GM12878 (cell line): Measurements from ENCODE around the gene FAM241A. TPM values are rescaled to one million over a fixed set of nuclear protein-coding genes. Genes with fewer than 3 reads are reported as not detected.
A peak's percentile ranks its signal among the peaks of the same experiment; 100 is the strongest.

Experiments used
- ASH2L ChIP-seq: fragments of 300-600, 200-600 bp; sonication (generic); IDR thresholded peaks from 2 replicates; pipeline ENCODE4 v1.6.1; 2017; ENCODE audit warnings: low read depth, mild to moderate bottlenecking, borderline replicate concordance
- BMI1 ChIP-seq: fragments of 450-650 bp; IDR thresholded peaks from 2 replicates; pipeline ENCODE4 v1.6.1; 2016; ENCODE audit warnings: mild to moderate bottlenecking, moderate library complexity, borderline replicate concordance
- CHD2 ChIP-seq: IDR thresholded peaks from 2 replicates; pipeline ENCODE4 v1.6.1; 2011; ENCODE audit warnings: low read depth, low read length, improper control_type of control experiment, borderline replicate concordance
- EP300 ChIP-seq, 2 experiments: fragments of 150-350 bp in 1 of 2; IDR thresholded peaks; 2 replicates each; pipeline ENCODE4 v1.6.1; 2011 to 2012; ENCODE audit warnings: low read depth in 2 of 2, low read length in 2 of 2, borderline replicate concordance in 1 of 2, improper control_type of control experiment in 1 of 2, inconsistent platforms in 1 of 2; ENCODE audit not compliant: control insufficient read depth in 1 of 2
- ETV6 ChIP-seq, 2 experiments: fragments of 450-650 bp in 1 of 2; IDR thresholded peaks in 1 of 2; conservative IDR thresholded peaks in 1 of 2; 2 replicates each; pipeline ENCODE4 v1.6.1; 2014; ENCODE audit warnings: antibody characterized with exemption in 1 of 2, borderline replicate concordance in 1 of 2, low read depth in 1 of 2, mild to moderate bottlenecking in 1 of 2, moderate library complexity in 1 of 2
- JUND ChIP-seq: IDR thresholded peaks from 2 replicates; pipeline ENCODE4 v1.6.1; 2012; ENCODE audit warnings: low read depth, mild to moderate bottlenecking, low read length, improper control_type of control experiment, moderate library complexity
- NBN ChIP-seq: fragments of 450-650 bp; IDR thresholded peaks from 2 replicates; pipeline ENCODE4 v1.6.1; 2016
- NFIC ChIP-seq: IDR thresholded peaks from 2 replicates; pipeline ENCODE4 v1.6.1; 2012; ENCODE audit warnings: low read depth, mild to moderate bottlenecking, inconsistent platforms, low read length, moderate library complexity
- PAX8 ChIP-seq: fragments of 450-650 bp; IDR thresholded peaks from 2 replicates; pipeline ENCODE4 v1.6.1; 2017; ENCODE audit warnings: mild to moderate bottlenecking, moderate library complexity
- POLR2AphosphoS2 ChIP-seq: IDR thresholded peaks from 2 replicates; pipeline ENCODE4 v1.6.1; 2011; ENCODE audit warnings: low read depth, mild to moderate bottlenecking, low read length, improper control_type of control experiment, moderate library complexity
- SIN3A ChIP-seq: IDR thresholded peaks from 2 replicates; pipeline ENCODE4 v1.6.1; 2012; ENCODE audit warnings: low read depth, low read length, improper control_type of control experiment
- SMARCA5 ChIP-seq: fragments of 450-650 bp; IDR thresholded peaks from 2 replicates; pipeline ENCODE4 v1.6.1; 2017; ENCODE audit warnings: mild to moderate bottlenecking
- SPI1 ChIP-seq: IDR thresholded peaks from 2 replicates; pipeline ENCODE4 v1.6.1; 2011; ENCODE audit warnings: low read depth, mild to moderate bottlenecking, low read length, moderate library complexity, borderline replicate concordance; ENCODE audit not compliant: insufficient read depth
- TCF3 ChIP-seq: IDR thresholded peaks from 2 replicates; pipeline ENCODE4 v1.6.1; 2012; ENCODE audit warnings: low read depth, mild to moderate bottlenecking, low read length, borderline replicate concordance; ENCODE audit not compliant: insufficient read depth
- YBX1 ChIP-seq: fragments of 450-650 bp; IDR thresholded peaks from 2 replicates; pipeline ENCODE4 v1.6.1; 2016; ENCODE audit warnings: antibody characterized with exemption
- YY1 ChIP-seq: IDR thresholded peaks from 2 replicates; pipeline ENCODE4 v1.6.1; 2011; ENCODE audit warnings: low read depth, mild to moderate bottlenecking, low read length
- ZNF384 ChIP-seq: IDR thresholded peaks from 2 replicates; pipeline ENCODE4 v1.6.1; 2012; ENCODE audit warnings: low read depth, mild to moderate bottlenecking, low read length, improper control_type of control experiment, borderline replicate concordance
- ZZZ3 ChIP-seq: IDR thresholded peaks from 2 replicates; pipeline ENCODE4 v1.6.1; 2011; ENCODE audit warnings: low read depth; ENCODE audit not compliant: control insufficient read depth, insufficient read length
- polyA plus RNA-seq, 11 experiments: library from polyadenylated mRNA; depleted of rRNA in 4 of 11; unstranded in 6 of 11; stranded (reverse) in 5 of 11; fragments of >200 nt; fragmentation: Nextera tagmentation in 4 of 11; fragmentation: Illumina TruSeq in 1 of 11; extraction: Ambion mirVana in 4 of 11; extraction: Trizol in 1 of 11; gene quantifications; 1 replicate in 1 of 11; 2 replicates in 10 of 11; pipeline versions ENCODE4 v1.2.1 to v1.2.3, GENCODE V29; 2011 to 2016; ENCODE audit warnings: inconsistent platforms in 2 of 11, missing spikeins in 2 of 11, low read depth in 1 of 11
- total RNA-seq, 4 experiments: library from RNA; depleted of rRNA in 3 of 4; stranded (reverse); fragments of >200 nt in 3 of 4; fragmentation: Illumina TruSeq in 1 of 4; extraction: Trizol in 1 of 4; gene quantifications; 2 replicates each; pipeline versions ENCODE4 v1.2.1 to v1.2.3, GENCODE V29; 2013 to 2021
- TF ChIP-seq, protein P1 (sequence below): IDR thresholded peaks from 2 replicates; pipeline ENCODE4 v1.6.1; 2011; ENCODE audit warnings: borderline replicate concordance, low read depth, mild to moderate bottlenecking, moderate library complexity, low read length; ENCODE audit not compliant: insufficient read depth, poor library complexity, severe bottlenecking
- TF ChIP-seq, protein P2 (sequence below): fragments of 450-650 bp; IDR thresholded peaks from 2 replicates; pipeline ENCODE4 v1.6.1; 2017; ENCODE audit warnings: antibody characterized with exemption, mild to moderate bottlenecking, moderate library complexity
- TF ChIP-seq, protein P3 (sequence below): IDR thresholded peaks from 2 replicates; pipeline ENCODE4 v1.6.1; 2012; ENCODE audit warnings: low read length, inconsistent platforms
- TF ChIP-seq, protein P4 (sequence below): IDR thresholded peaks from 2 replicates; pipeline ENCODE4 v1.6.1; 2011; ENCODE audit warnings: low read depth, mild to moderate bottlenecking, low read length, moderate library complexity, borderline replicate concordance; ENCODE audit errors: extremely low read depth

The FAM241A gene
- total and polyA plus RNA-seq, 10 of the 15 experiments (the other 5 are each of a cell fraction or from before 2014, with no cell fraction given), result 0.20 to 7.5 (median 2.4) TPM

DNA sequence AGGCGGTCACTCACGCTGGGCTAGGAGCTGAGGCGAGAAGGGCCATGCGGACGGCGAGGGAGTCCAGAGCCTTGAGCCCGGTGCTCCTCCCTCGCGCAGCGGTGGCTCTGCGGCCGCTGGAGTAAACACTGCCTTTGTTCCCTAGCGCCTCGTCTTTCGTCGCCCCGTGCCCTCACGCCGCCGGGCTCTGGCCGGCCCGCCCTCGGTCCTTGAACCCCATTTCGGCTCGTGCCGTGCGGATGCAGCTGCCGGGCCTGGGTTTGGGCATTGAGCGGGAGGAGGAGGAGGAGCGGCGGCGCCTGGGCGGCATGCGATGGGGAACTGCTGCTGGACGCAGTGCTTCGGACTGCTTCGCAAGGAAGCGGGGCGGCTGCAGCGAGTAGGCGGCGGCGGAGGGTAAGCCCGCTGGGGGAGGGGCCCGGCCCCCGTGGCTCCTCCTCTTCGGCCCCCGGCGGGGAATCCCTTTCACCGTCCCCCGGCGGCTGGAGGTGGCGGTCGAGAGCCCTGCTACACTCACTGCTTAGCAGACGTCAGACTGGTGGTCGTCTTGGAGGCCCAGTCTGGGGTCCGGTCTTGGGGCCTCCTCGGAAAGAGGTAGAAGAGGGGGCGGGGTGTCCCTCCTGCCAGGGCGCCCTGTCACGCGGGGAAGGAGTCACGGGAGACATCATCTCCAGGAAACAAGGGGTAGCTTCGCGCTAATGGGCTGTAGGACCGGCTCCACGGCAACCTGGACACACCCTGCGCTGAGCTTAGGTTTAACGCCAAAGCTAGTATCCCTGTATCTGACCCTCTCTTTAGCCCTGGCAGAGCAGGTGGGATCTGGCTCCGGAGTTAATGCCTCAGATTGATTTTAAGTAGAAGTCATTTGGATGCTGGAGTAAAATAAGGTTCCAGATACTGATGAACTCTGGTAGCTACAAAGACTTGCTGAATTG is 86.8 kb downstream of the FAM241A start, which contains the start of gene AP1AR (continued):
- TF ChIP-seq, protein P1, sequence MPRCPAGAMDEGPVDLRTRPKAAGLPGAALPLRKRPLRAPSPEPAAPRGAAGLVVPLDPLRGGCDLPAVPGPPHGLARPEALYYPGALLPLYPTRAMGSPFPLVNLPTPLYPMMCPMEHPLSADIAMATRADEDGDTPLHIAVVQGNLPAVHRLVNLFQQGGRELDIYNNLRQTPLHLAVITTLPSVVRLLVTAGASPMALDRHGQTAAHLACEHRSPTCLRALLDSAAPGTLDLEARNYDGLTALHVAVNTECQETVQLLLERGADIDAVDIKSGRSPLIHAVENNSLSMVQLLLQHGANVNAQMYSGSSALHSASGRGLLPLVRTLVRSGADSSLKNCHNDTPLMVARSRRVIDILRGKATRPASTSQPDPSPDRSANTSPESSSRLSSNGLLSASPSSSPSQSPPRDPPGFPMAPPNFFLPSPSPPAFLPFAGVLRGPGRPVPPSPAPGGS, result peak; percentile 37
- TF ChIP-seq YBX1, result no peak
- TF ChIP-seq, protein P2, sequence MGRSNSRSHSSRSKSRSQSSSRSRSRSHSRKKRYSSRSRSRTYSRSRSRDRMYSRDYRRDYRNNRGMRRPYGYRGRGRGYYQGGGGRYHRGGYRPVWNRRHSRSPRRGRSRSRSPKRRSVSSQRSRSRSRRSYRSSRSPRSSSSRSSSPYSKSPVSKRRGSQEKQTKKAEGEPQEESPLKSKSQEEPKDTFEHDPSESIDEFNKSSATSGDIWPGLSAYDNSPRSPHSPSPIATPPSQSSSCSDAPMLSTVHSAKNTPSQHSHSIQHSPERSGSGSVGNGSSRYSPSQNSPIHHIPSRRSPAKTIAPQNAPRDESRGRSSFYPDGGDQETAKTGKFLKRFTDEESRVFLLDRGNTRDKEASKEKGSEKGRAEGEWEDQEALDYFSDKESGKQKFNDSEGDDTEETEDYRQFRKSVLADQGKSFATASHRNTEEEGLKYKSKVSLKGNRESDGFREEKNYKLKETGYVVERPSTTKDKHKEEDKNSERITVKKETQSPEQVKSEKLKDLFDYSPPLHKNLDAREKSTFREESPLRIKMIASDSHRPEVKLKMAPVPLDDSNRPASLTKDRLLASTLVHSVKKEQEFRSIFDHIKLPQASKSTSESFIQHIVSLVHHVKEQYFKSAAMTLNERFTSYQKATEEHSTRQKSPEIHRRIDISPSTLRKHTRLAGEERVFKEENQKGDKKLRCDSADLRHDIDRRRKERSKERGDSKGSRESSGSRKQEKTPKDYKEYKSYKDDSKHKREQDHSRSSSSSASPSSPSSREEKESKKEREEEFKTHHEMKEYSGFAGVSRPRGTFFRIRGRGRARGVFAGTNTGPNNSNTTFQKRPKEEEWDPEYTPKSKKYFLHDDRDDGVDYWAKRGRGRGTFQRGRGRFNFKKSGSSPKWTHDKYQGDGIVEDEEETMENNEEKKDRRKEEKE, result no peak
- 0 out of 2 replicates have a peak, but pooled peaks have one; percentile 73 for TF ChIP-seq SIN3A
- TF ChIP-seq CHD2, result 0 out of 2 replicates have a peak, but pooled peaks have one; percentile 30
- no peak for TF ChIP-seq NFIC
- TF ChIP-seq JUND, result no peak
- peak; percentile 10; the same call in 1 of the 2 replicates for TF ChIP-seq SPI1
- TF ChIP-seq YY1, result peak; percentile 1; the same call in 1 of the 2 replicates
- 0 out of 4 replicates have a peak, but pooled peaks of 1 of the 2 experiments have one; percentile 44 for TF ChIP-seq ETV6 (conservative IDR thresholded peaks at IDR 0.05 in 1 of 2, IDR thresholded peaks at IDR 0.05 in 1 of 2; ENCODE audit: borderline replicate concordance in 1 of 2, low read depth in 1 of 2)
- TF ChIP-seq, protein P3, sequence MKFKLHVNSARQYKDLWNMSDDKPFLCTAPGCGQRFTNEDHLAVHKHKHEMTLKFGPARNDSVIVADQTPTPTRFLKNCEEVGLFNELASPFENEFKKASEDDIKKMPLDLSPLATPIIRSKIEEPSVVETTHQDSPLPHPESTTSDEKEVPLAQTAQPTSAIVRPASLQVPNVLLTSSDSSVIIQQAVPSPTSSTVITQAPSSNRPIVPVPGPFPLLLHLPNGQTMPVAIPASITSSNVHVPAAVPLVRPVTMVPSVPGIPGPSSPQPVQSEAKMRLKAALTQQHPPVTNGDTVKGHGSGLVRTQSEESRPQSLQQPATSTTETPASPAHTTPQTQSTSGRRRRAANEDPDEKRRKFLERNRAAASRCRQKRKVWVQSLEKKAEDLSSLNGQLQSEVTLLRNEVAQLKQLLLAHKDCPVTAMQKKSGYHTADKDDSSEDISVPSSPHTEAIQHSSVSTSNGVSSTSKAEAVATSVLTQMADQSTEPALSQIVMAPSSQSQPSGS, result no peak
- TF ChIP-seq TCF3, result 0 out of 2 replicates have a peak, but pooled peaks have one; percentile 15
- TF ChIP-seq ZZZ3, result no peak
- TF ChIP-seq ASH2L, result no peak; the same call in 1 of the 2 replicates
- no peak for TF ChIP-seq ZNF384
- no peak; the same call in none of the 2 replicates for TF ChIP-seq SMARCA5
- TF ChIP-seq BMI1, result no peak
- no peak for TF ChIP-seq EP300 (IDR thresholded peaks at IDR 0.05; ENCODE audit: borderline replicate concordance in 1 of 2, control insufficient read depth in 1 of 2, low read depth in 2 of 2, low read length in 2 of 2)
- TF ChIP-seq, protein P4, sequence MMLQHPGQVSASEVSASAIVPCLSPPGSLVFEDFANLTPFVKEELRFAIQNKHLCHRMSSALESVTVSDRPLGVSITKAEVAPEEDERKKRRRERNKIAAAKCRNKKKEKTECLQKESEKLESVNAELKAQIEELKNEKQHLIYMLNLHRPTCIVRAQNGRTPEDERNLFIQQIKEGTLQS, result no peak
- peak; percentile 79; the same call in 1 of the 2 replicates for TF ChIP-seq POLR2AphosphoS2
- no peak for TF ChIP-seq PAX8
- TF ChIP-seq NBN, result peak; percentile 68
